Fibroblast of lung (primary cell): ENCODE measurements around the gene LRRTM3. TPM values are rescaled to one million over a fixed set of nuclear protein-coding genes. Genes with fewer than 3 reads are reported as not detected.

Source experiments
- DNase-seq, 2 donors: peaks; one replicate each; pipeline versions ENCODE4 v3.0.0 to v3.0.0-alpha.2; 2010; ENCODE audit warnings: low read depth in 2 of 2
- H2AFZ ChIP-seq: 2 replicates; pipeline ENCODE4 v1.5.1; 2012; ENCODE audit warnings: low read length, control low read depth, inconsistent platforms
- H3K27ac ChIP-seq: 2 replicates; pipeline ENCODE4 v1.5.1; 2011; ENCODE audit warnings: low read length, control low read depth; ENCODE audit not compliant: insufficient read depth
- H3K27me3 ChIP-seq: 2 replicates; pipeline ENCODE4 v1.5.1; 2011; ENCODE audit warnings: mild to moderate bottlenecking, low read length; ENCODE audit not compliant: control insufficient read depth, insufficient read depth
- H3K36me3 ChIP-seq: 2 replicates; pipeline ENCODE4 v1.5.1; 2011; ENCODE audit warnings: low read length; ENCODE audit not compliant: control insufficient read depth, insufficient read depth
- H3K4me1 ChIP-seq: 2 replicates; pipeline ENCODE4 v1.5.1; 2011; ENCODE audit warnings: low read length; ENCODE audit not compliant: control insufficient read depth, insufficient read depth; ENCODE audit errors: extremely low read depth
- H3K4me2 ChIP-seq: 2 replicates; pipeline ENCODE4 v1.5.1; 2011; ENCODE audit warnings: low read length, control low read depth; ENCODE audit not compliant: insufficient read depth; ENCODE audit errors: extremely low read depth
- H3K4me3 ChIP-seq, 4 experiments: fragments of 200-600 bp in 1 of 4; sonication (generic) in 1 of 4; replicated peaks in 1 of 4; 2 replicates each; pipeline ENCODE4 v1.5.1; 2011 to 2016; ENCODE audit warnings: low read length in 4 of 4, low read depth in 3 of 4, mild to moderate bottlenecking in 3 of 4, control low read depth in 2 of 4, inconsistent platforms in 1 of 4, mixed read lengths in 1 of 4; ENCODE audit not compliant: insufficient read depth in 1 of 4; ENCODE audit errors: control extremely low read depth in 1 of 4
- H3K79me2 ChIP-seq: 2 replicates; pipeline ENCODE4 v1.5.1; 2012; ENCODE audit warnings: mild to moderate bottlenecking, low read length, inconsistent platforms; ENCODE audit not compliant: control insufficient read depth, insufficient read depth
- H3K9ac ChIP-seq: 2 replicates; pipeline ENCODE4 v1.5.1; 2011; ENCODE audit warnings: mild to moderate bottlenecking, low read length, control low read depth; ENCODE audit not compliant: insufficient read depth
- H3K9me3 ChIP-seq: 2 replicates; pipeline ENCODE4 v1.5.1; 2012; ENCODE audit warnings: low read depth, low read length; ENCODE audit not compliant: control insufficient read depth, insufficient read depth
- H4K20me1 ChIP-seq: 2 replicates; pipeline ENCODE4 v1.5.1; 2011; ENCODE audit warnings: low read length; ENCODE audit not compliant: control insufficient read depth, insufficient read depth; ENCODE audit errors: extremely low read depth
- EZH2 ChIP-seq: IDR thresholded peaks from 2 replicates; pipeline ENCODE4 v1.5.1; 2012; ENCODE audit warnings: low read length, control low read depth, mild to moderate bottlenecking; ENCODE audit errors: missing control alignments
- polyA plus RNA-seq, 2 donors: library from polyadenylated mRNA; depleted of rRNA in 1 of 2; stranded (reverse) in 1 of 2; unstranded in 1 of 2; fragments of >200 nt; gene quantifications; 2 replicates each; pipeline ENCODE4 v1.2.1, GENCODE V29; 2011 to 2012; ENCODE audit warnings: missing spikeins in 1 of 2
- total RNA-seq: library from RNA; depleted of rRNA; stranded (reverse); fragments of >200 nt; gene quantifications from 2 replicates; pipeline ENCODE4 v1.2.1, GENCODE V29; 2014
- TF ChIP-seq, protein P1 (sequence below), 2 donors: IDR thresholded peaks in 1 of 2; conservative IDR thresholded peaks in 1 of 2; 1 replicate in 1 of 2; 2 replicates in 1 of 2; pipeline ENCODE4 v1.5.1; 2011 to 2012; ENCODE audit warnings: low read length in 2 of 2, control low read depth in 1 of 2, inconsistent platforms in 1 of 2, low read depth in 1 of 2, mild to moderate bottlenecking in 1 of 2

The LRRTM3 gene
- total and polyA plus RNA-seq, 2 donors (not counting 1 experiment from before 2014, with no cell fraction given): not detected

- Histone ChIP-seq H3K4me2 (no peak overlapping the region), H3K9me3 (no peaks in the 10 kb centered on the region), H2AFZ (no peak overlapping the region), H4K20me1 (no peaks in the 10 kb centered on the region), H3K4me3 (no peak overlapping the region), H3K27me3 (no peaks in the 10 kb centered on the region), H3K79me2 (no peaks in the 10 kb centered on the region), H3K27ac (no peak overlapping the region), H3K9ac (no peak overlapping the region), H3K4me1 (no peaks in the 10 kb centered on the region), H3K36me3 (no peaks in the 10 kb centered on the region)
- no peak for DNase-seq
- TF ChIP-seq, protein P1, sequence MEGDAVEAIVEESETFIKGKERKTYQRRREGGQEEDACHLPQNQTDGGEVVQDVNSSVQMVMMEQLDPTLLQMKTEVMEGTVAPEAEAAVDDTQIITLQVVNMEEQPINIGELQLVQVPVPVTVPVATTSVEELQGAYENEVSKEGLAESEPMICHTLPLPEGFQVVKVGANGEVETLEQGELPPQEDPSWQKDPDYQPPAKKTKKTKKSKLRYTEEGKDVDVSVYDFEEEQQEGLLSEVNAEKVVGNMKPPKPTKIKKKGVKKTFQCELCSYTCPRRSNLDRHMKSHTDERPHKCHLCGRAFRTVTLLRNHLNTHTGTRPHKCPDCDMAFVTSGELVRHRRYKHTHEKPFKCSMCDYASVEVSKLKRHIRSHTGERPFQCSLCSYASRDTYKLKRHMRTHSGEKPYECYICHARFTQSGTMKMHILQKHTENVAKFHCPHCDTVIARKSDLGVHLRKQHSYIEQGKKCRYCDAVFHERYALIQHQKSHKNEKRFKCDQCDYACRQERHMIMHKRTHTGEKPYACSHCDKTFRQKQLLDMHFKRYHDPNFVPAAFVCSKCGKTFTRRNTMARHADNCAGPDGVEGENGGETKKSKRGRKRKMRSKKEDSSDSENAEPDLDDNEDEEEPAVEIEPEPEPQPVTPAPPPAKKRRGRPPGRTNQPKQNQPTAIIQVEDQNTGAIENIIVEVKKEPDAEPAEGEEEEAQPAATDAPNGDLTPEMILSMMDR (conservative IDR thresholded peaks at IDR 0.05 in 1 of 2, IDR thresholded peaks at IDR 0.05 in 1 of 2; ENCODE audit: low read depth in 1 of 2, low read length in 2 of 2): no peak
- no peak for TF ChIP-seq EZH2
These were observed 119.6 kb downstream of the LRRTM3 start for GRCh38 chr10:67045404-67045803.

DNA sequence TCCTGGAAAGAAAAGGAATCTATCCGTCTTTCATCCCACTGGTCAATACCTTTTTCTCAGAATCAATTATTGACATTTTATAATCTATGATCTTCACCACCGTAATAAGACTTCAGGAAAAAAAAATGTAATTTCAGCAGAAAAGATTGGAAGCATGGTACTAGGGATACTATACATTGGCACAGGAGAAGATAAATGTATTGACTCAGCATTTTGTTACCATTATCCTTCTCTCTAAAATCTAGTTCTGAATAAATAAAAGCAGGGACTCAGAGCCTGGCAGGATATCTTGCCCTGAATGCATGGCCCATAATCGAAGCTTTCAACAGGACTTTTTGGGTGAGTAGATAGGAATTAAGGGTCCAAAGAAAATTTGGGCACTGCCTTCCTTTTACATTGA lies 120.7 kb downstream of the LRRTM3 start:
- Histone ChIP-seq H2AFZ (no peak overlapping the region), H4K20me1 (no peaks in the 10 kb centered on the region), H3K9ac (no peak overlapping the region), H3K4me1 (no peaks in the 10 kb centered on the region), H3K9me3 (no peaks in the 10 kb centered on the region), H3K27ac (no peak overlapping the region), H3K27me3 (no peaks in the 10 kb centered on the region), H3K4me3 (no peak overlapping the region), H3K79me2 (no peaks in the 10 kb centered on the region), H3K36me3 (no peaks in the 10 kb centered on the region), H3K4me2 (no peak overlapping the region)
- TF ChIP-seq, protein P1 (conservative IDR thresholded peaks at IDR 0.05 in 1 of 2, IDR thresholded peaks at IDR 0.05 in 1 of 2; ENCODE audit: low read depth in 1 of 2, low read length in 2 of 2): no peak
- no peak for TF ChIP-seq EZH2
- DNase-seq: no peak

- no peak overlapping the region for H3K9ac ChIP-seq
These were observed 124.2 kb downstream of the LRRTM3 start for GRCh38 chr10:67049988-67050387.

More at GRCh38 chr10:67049988-67050387, 124.2 kb downstream of the LRRTM3 start:
- Histone ChIP-seq H3K9me3 (no peaks in the 10 kb centered on the region), H3K27ac (no peak overlapping the region), H3K79me2 (no peaks in the 10 kb centered on the region), H4K20me1 (no peaks in the 10 kb centered on the region), H2AFZ (no peak overlapping the region), H3K4me2 (no peak overlapping the region), H3K4me1 (no peaks in the 10 kb centered on the region), H3K27me3 (no peaks in the 10 kb centered on the region), H3K36me3 (no peaks in the 10 kb centered on the region), H3K4me3 (no peak overlapping the region)
- TF ChIP-seq, protein P1 (conservative IDR thresholded peaks at IDR 0.05 in 1 of 2, IDR thresholded peaks at IDR 0.05 in 1 of 2; ENCODE audit: low read depth in 1 of 2, low read length in 2 of 2): no peak
- no peak for TF ChIP-seq EZH2
- DNase-seq: no peak
